SU-DHL-6 (cell line): Measurements from ENCODE around the gene SYCE1L.
"Not testable (repeated sequence)": the region's sequence is repeated elsewhere in the genome, so short reads cannot be mapped to it uniquely, and the experiment has no call there.

Experiments used
- H2AFZ ChIP-seq: fragments of 200-600 bp; sonication (generic); 2 replicates; pipeline ENCODE4 v1.6.1; 2014; ENCODE audit warnings: low read depth, mild to moderate bottlenecking, moderate library complexity, mixed read lengths, antibody characterized with exemption, low read length; ENCODE audit not compliant: severe bottlenecking
- H3F3A ChIP-seq: fragments of 200-600 bp; shearing (Covaris generic); 2 replicates; pipeline ENCODE4 v1.6.0; 2016; ENCODE audit warnings: antibody characterized with exemption, mild to moderate bottlenecking; ENCODE audit not compliant: insufficient read depth
- H3K27ac ChIP-seq: fragments of 200-600 bp; sonication (generic); 2 replicates; pipeline ENCODE4 v1.5.1; 2016; ENCODE audit warnings: low read depth, mild to moderate bottlenecking, low read length, moderate library complexity, mixed read lengths
- H3K27me3 ChIP-seq: fragments of 200-600 bp; sonication (generic), shearing (Covaris generic); 2 replicates; pipeline ENCODE4 v1.6.0; 2014; ENCODE audit warnings: mild to moderate bottlenecking, low read length
- H3K36me3 ChIP-seq: fragments of 200-600 bp; sonication (generic); 2 replicates; pipeline ENCODE4 v1.6.1; 2014; ENCODE audit warnings: mild to moderate bottlenecking, low read length, mixed read lengths
- H3K4me2 ChIP-seq: fragments of 300-600, 200-600 bp; shearing (Covaris generic), sonication (generic); 2 replicates; pipeline ENCODE4 v1.6.0; 2014; ENCODE audit warnings: low read length, low read depth, mild to moderate bottlenecking; ENCODE audit not compliant: poor library complexity, severe bottlenecking
- H3K4me3 ChIP-seq: fragments of 200-600 bp; sonication (generic); 2 replicates; pipeline ENCODE4 v1.5.1; 2014; ENCODE audit warnings: antibody characterized with exemption, low read length, mild to moderate bottlenecking, mixed read lengths; ENCODE audit not compliant: insufficient read depth, poor library complexity, severe bottlenecking
- H3K79me2 ChIP-seq: fragments of 200-600 bp; sonication (generic); 2 replicates; pipeline ENCODE4 v1.6.1; 2014; ENCODE audit warnings: mild to moderate bottlenecking, low read length, moderate library complexity; ENCODE audit not compliant: insufficient read depth
- H3K9ac ChIP-seq: fragments of 200-600 bp; sonication (generic); 2 replicates; pipeline ENCODE4 v1.7.0; 2014; ENCODE audit warnings: mild to moderate bottlenecking, low read length
- H3K9me2 ChIP-seq: fragments of 200-600 bp; sonication (generic); replicated peaks from 2 replicates; pipeline ENCODE4 v1.6.1; 2014; ENCODE audit warnings: low read length; ENCODE audit not compliant: insufficient read depth
- H3K9me3 ChIP-seq: fragments of 200-600 bp; sonication (generic); 2 replicates; pipeline ENCODE4 v1.6.1; 2014; ENCODE audit warnings: low read length, mixed read lengths; ENCODE audit not compliant: insufficient read depth
- H4K20me1 ChIP-seq: fragments of 200-600 bp; sonication (generic); 2 replicates; pipeline ENCODE4 v1.6.1; 2014; ENCODE audit warnings: low read depth, mild to moderate bottlenecking, antibody characterized with exemption, low read length, moderate library complexity, mixed read lengths
- EZH2phosphoT487 ChIP-seq: fragments of 200-600 bp; sonication (generic), shearing (Covaris generic); conservative IDR thresholded peaks from 2 replicates; pipeline ENCODE4 v1.6.1; 2018; ENCODE audit warnings: mild to moderate bottlenecking, antibody characterized with exemption, low read length, moderate library complexity, mixed read lengths
- TF ChIP-seq, protein P1 (sequence below): fragments of 200-600 bp; sonication (generic); IDR thresholded peaks from one replicate; pipeline ENCODE4 v1.5.1; 2017; ENCODE audit warnings: antibody characterized with exemption, mild to moderate bottlenecking, low read length, moderate library complexity; ENCODE audit not compliant: insufficient read depth, poor library complexity, severe bottlenecking

Gene SYCE1L

DNA sequence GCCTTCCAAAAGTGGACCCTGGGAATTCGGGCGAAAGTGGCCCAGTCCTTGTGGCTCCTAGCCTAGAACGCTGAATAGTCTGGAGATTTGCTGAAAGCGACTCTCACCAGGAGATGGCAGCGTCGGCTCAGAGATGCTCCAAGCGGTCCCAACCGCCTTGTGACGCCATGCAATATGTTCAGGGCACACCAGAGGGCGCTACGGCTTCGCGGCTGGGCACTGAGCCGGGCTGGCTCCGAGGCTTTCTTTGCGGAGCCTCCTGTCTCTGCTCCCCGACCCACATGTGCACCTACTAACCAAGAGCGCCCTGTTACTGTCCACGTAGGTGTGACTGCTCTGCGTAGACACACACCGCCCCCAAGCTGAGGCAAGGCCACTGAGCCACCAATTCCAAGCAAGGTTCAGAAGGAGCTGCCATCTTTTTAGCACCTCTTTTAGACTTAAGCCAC lies 36.9 kb downstream of the SYCE1L start:
- H3K27ac ChIP-seq, result no peak overlapping the region
- no peak for TF ChIP-seq EZH2phosphoT487
- TF ChIP-seq, protein P1, sequence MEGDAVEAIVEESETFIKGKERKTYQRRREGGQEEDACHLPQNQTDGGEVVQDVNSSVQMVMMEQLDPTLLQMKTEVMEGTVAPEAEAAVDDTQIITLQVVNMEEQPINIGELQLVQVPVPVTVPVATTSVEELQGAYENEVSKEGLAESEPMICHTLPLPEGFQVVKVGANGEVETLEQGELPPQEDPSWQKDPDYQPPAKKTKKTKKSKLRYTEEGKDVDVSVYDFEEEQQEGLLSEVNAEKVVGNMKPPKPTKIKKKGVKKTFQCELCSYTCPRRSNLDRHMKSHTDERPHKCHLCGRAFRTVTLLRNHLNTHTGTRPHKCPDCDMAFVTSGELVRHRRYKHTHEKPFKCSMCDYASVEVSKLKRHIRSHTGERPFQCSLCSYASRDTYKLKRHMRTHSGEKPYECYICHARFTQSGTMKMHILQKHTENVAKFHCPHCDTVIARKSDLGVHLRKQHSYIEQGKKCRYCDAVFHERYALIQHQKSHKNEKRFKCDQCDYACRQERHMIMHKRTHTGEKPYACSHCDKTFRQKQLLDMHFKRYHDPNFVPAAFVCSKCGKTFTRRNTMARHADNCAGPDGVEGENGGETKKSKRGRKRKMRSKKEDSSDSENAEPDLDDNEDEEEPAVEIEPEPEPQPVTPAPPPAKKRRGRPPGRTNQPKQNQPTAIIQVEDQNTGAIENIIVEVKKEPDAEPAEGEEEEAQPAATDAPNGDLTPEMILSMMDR, result peak; percentile 93
- no peaks in the 10 kb centered on the region for H3K9me3 ChIP-seq
- no peaks in the 10 kb centered on the region for H3K36me3 ChIP-seq
- no peaks in the 10 kb centered on the region for H3F3A ChIP-seq
- H3K4me3 ChIP-seq, result no peak overlapping the region
- H3K9ac ChIP-seq, result no peak overlapping the region
- no peaks in the 10 kb centered on the region for H4K20me1 ChIP-seq
- H2AFZ ChIP-seq, result no peak overlapping the region
- no peaks in the 10 kb centered on the region for H3K79me2 ChIP-seq
- H3K4me2 ChIP-seq, result no peak overlapping the region
- no peaks in the 10 kb centered on the region for H3K9me2 ChIP-seq
- H3K27me3 ChIP-seq, result no peaks in the 10 kb centered on the region

DNA sequence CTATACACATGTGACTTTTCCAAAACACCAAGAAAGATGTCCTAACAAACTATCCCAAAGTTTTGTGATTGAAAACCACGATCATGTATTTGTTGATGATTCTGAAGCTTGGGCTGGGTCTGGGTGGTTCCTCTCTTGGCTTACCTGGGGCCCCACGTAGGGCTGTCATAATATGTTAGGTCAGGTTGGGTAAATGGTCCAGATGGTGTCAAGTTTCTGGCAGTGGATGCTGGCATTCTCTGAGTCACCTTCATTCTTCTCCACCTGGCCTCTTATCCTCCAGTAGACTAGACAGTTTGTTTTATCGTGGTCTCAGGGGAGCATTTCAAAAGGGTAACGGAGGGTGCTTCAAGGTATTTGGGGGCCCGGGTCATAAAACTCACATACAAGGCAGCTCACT lies 39.4 kb downstream of the SYCE1L start:
- no peak overlapping the region for H3K27ac ChIP-seq
- H3K9me3 ChIP-seq, result no peaks in the 10 kb centered on the region
- H3F3A ChIP-seq, result no peaks in the 10 kb centered on the region
- H3K36me3 ChIP-seq, result no peaks in the 10 kb centered on the region
- no peaks in the 10 kb centered on the region for H3K79me2 ChIP-seq
- H3K9ac ChIP-seq, result no peak overlapping the region
- H2AFZ ChIP-seq, result no peak overlapping the region
- H3K4me2 ChIP-seq, result no peak overlapping the region
- H3K9me2 ChIP-seq, result no peaks in the 10 kb centered on the region
- no peaks in the 10 kb centered on the region for H4K20me1 ChIP-seq
- TF ChIP-seq, protein P1, result no peak
- no peak for TF ChIP-seq EZH2phosphoT487
- no peak overlapping the region for H3K4me3 ChIP-seq
- H3K27me3 ChIP-seq, result no peaks in the 10 kb centered on the region

DNA sequence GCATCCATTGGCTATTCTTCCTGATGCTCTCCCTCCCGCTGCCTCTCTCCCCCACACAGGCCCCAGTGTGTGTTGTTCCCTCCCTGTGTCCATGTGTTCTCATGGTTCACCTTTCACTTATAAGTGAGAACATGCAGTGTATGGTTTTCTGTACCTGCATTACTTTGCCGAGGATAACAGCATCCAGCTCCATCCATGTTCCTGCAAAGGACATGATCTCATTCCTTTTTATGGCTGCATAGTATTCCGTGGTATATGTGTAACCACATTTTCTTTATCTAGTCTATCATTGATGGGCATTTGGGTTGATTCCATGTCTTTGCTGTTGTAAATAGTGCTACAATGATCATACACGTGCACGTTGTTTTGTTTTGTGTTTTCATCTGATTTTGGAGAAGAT lies 43.3 kb downstream of the SYCE1L start:
- not testable (repeated sequence) for H2AFZ ChIP-seq, H3K9me3 ChIP-seq, H3K36me3 ChIP-seq, H3F3A ChIP-seq, H3K27me3 ChIP-seq, H3K9me2 ChIP-seq, H3K4me2 ChIP-seq, H3K9ac ChIP-seq, H4K20me1 ChIP-seq, H3K79me2 ChIP-seq, H3K27ac ChIP-seq, H3K4me3 ChIP-seq

DNA sequence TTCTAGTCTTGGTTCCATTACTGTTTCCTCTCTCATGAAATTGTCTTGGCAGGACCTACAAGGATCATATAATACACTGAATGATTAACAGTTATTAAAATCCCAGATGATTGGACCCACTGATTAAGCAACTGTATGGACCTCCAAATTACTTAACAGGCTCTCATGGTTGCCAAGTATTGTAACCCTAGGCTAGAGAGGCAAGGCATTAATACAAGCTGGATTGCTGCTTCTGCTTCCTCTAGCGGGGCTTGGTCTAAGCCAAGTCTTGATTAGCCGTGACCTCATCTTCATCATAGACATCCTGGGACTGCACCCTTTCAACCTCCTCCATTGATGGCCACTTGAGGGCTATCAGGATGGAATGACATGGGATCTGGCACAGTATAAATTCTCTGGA lies 46.9 kb downstream of the SYCE1L start:
- Histone ChIP-seq H3K4me2 (no peak overlapping the region), H3K9me3 (no peaks in the 10 kb centered on the region), H3K36me3 (no peaks in the 10 kb centered on the region), H3K27ac (no peak overlapping the region), H3K9ac (no peak overlapping the region), H4K20me1 (no peaks in the 10 kb centered on the region), H3F3A (no peaks in the 10 kb centered on the region), H3K79me2 (no peaks in the 10 kb centered on the region), H3K9me2 (no peaks in the 10 kb centered on the region), H3K4me3 (no peak overlapping the region), H2AFZ (no peak overlapping the region), H3K27me3 (no peaks in the 10 kb centered on the region)
- TF ChIP-seq EZH2phosphoT487, result no peak
- TF ChIP-seq, protein P1, result no peak
